Measurements from ENCODE around the gene RNF141. TPM values are rescaled to one million over a fixed set of nuclear protein-coding genes. Genes with fewer than 3 reads are reported as not detected.

Gene RNF141
- polyA plus RNA-seq, 1 of the 3 experiments (the other 2 are of a cell fraction), result 6.9 TPM

DNA sequence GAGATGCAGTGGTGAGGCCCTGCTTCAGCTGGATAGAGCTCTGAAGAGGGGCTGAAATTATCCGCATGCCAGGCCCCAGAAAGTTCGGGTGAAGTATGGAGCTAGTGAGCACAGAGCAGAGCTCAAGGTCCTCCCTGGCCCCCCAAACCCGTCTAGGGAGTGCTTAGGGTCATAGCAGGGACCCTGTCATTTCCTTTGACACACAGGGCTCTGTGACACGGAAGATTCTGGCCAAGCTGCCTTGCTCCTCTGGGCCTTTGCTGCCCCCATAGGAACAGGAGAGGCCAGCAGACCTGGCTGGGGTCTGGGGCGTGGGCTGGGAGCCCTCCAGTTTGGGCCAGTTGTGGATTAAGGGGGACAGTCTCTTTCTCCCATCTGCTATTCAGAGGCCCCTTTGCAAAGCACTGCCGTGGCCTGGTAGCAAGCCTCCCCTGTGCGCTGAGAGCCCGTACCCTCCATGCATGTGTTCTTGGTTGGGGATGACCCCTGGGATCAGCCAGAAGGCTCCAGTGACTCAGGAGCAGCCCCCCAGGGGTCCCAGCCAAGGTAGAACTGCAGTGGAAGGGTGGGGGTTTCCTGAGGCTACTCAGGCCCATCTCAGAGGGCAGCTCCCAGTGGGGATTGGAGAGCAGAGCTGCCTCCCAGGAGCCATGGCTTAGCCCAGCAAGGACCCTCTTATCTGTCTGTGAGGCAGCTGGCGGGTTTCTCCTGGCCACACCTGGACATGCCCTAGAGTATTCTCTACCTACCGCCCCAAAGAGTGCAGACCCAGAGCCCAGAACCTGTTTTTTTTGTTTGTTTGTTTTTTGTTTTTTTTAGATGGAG lies 42.3 kb downstream of the RNF141 start:
- Histone ChIP-seq H3K4me1 (ENCODE audit: control insufficient read depth in 1 of 2, insufficient read depth in 2 of 2, low read depth in 1 of 2, low read length in 1 of 2) (no peaks in the 10 kb centered on the region), H2AFZ (ENCODE audit: low read depth) (no peak overlapping the region), H3K36me3 (replicated peaks in 1 of 2; ENCODE audit: control insufficient read depth in 1 of 2, insufficient read depth in 2 of 2, low read length in 1 of 2) (no peaks in the 10 kb centered on the region), H4K20me1 (ENCODE audit: insufficient read depth) (no peaks in the 10 kb centered on the region), H3F3A (replicated peaks; ENCODE audit: insufficient read depth) (no peaks in the 10 kb centered on the region), H3K4me2 (no peak overlapping the region), H3K27me3 (ENCODE audit: insufficient read depth) (no peaks in the 10 kb centered on the region), H3K9me2 (no peaks in the 10 kb centered on the region), H3K4me3 (ENCODE audit: low read depth in 2 of 2, low read length in 1 of 2) (no peak overlapping the region), H3K9ac (no peak overlapping the region), H3K9me3 (no peaks in the 10 kb centered on the region), H3K79me2 (ENCODE audit: insufficient read depth) (no peaks in the 10 kb centered on the region), H3K27ac (ENCODE audit: low read depth in 2 of 2, low read length in 1 of 2) (no peak overlapping the region)
- CTCF ChIA-PET, result no interaction called here
- DNase-seq, result no peak
- WGBS (ENCODE audit: low lambda C conversion rate), result 84% methylated on average over 5 of the region's 10 CpGs
- POLR2A ChIA-PET, result no interaction called here
- TF ChIP-seq SMC3 (IDR thresholded peaks at IDR 0.05; ENCODE audit: low read depth, low read length) (no peak), CHD2 (IDR thresholded peaks at IDR 0.05; ENCODE audit: low read length, partially characterized antibody) (no peak), ZBTB33 (IDR thresholded peaks at IDR 0.05; ENCODE audit: borderline replicate concordance, low read depth) (no peak), IRF3 (IDR thresholded peaks at IDR 0.05; ENCODE audit: low read depth, low read length) (no peak), USF2 (IDR thresholded peaks at IDR 0.05; ENCODE audit: borderline replicate concordance, low read depth, low read length) (no peak), GATA2 (CRISPR knock-in tag; IDR thresholded peaks at IDR 0.05) (no peak), MXI1 (IDR thresholded peaks at IDR 0.05; ENCODE audit: low read depth, low read length) (no peak), POLR2AphosphoS5 (IDR thresholded peaks at IDR 0.05; ENCODE audit: low read depth, low read length) (no peak), FOXM1 (IDR thresholded peaks at IDR 0.05; ENCODE audit: low read depth) (no peak), CTCF (IDR thresholded peaks at IDR 0.05) (no peak), RCOR1 (IDR thresholded peaks at IDR 0.05; ENCODE audit: low read length) (no peak), RFX5 (IDR thresholded peaks at IDR 0.05; ENCODE audit: low read length) (no peak), NRF1 (IDR thresholded peaks at IDR 0.05; ENCODE audit: low read depth, low read length) (no peak), ELF1 (IDR thresholded peaks at IDR 0.05) (no peak), YY1 (IDR thresholded peaks at IDR 0.05; ENCODE audit: low read depth) (no peak)
- TF ChIP-seq, protein P1, sequence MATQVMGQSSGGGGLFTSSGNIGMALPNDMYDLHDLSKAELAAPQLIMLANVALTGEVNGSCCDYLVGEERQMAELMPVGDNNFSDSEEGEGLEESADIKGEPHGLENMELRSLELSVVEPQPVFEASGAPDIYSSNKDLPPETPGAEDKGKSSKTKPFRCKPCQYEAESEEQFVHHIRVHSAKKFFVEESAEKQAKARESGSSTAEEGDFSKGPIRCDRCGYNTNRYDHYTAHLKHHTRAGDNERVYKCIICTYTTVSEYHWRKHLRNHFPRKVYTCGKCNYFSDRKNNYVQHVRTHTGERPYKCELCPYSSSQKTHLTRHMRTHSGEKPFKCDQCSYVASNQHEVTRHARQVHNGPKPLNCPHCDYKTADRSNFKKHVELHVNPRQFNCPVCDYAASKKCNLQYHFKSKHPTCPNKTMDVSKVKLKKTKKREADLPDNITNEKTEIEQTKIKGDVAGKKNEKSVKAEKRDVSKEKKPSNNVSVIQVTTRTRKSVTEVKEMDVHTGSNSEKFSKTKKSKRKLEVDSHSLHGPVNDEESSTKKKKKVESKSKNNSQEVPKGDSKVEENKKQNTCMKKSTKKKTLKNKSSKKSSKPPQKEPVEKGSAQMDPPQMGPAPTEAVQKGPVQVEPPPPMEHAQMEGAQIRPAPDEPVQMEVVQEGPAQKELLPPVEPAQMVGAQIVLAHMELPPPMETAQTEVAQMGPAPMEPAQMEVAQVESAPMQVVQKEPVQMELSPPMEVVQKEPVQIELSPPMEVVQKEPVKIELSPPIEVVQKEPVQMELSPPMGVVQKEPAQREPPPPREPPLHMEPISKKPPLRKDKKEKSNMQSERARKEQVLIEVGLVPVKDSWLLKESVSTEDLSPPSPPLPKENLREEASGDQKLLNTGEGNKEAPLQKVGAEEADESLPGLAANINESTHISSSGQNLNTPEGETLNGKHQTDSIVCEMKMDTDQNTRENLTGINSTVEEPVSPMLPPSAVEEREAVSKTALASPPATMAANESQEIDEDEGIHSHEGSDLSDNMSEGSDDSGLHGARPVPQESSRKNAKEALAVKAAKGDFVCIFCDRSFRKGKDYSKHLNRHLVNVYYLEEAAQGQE (IDR thresholded peaks at IDR 0.05; ENCODE audit: low read depth, low read length), result no peak

Measured in SK-N-SH (cell line).